DOHH2 (cell line): ENCODE measurements around the gene C2CD3.
"Not testable (repeated sequence)": the region's sequence is repeated elsewhere in the genome, so short reads cannot be mapped to it uniquely, and the experiment has no call there.

Source experiments
- H3F3A ChIP-seq: fragments of 200-600 bp; sonication (generic), shearing (Covaris generic); 2 replicates; pipeline ENCODE4 v1.6.0; 2016; ENCODE audit warnings: antibody characterized with exemption, mild to moderate bottlenecking; ENCODE audit not compliant: control insufficient read depth, insufficient read depth
- H3K27ac ChIP-seq: fragments of 200-600 bp; sonication (generic); 2 replicates; pipeline ENCODE4 v1.5.1; 2014; ENCODE audit warnings: low read depth, mild to moderate bottlenecking, low read length, moderate library complexity
- H3K27me3 ChIP-seq: fragments of 200-600 bp; sonication (generic); 2 replicates; pipeline ENCODE4 v1.6.1; 2014; ENCODE audit warnings: mild to moderate bottlenecking, low read length, mixed read lengths; ENCODE audit not compliant: control insufficient read depth
- H3K36me3 ChIP-seq: fragments of 200-600 bp; sonication (generic); 2 replicates; pipeline ENCODE4 v1.6.1; 2014; ENCODE audit warnings: mild to moderate bottlenecking, low read length, moderate library complexity, mixed read lengths; ENCODE audit not compliant: control insufficient read depth
- H3K4me1 ChIP-seq: fragments of 200-600 bp; sonication (generic); 2 replicates; pipeline ENCODE4 v1.6.1; 2014; ENCODE audit warnings: mild to moderate bottlenecking, low read length, mixed read lengths; ENCODE audit not compliant: control insufficient read depth
- H3K4me2 ChIP-seq: fragments of 200-600 bp; sonication (generic); 2 replicates; pipeline ENCODE4 v1.6.0; 2014; ENCODE audit warnings: mild to moderate bottlenecking, low read length, moderate library complexity
- H3K4me3 ChIP-seq: fragments of 200-600 bp; sonication (generic); 2 replicates; pipeline ENCODE4 v1.5.1; 2014; ENCODE audit warnings: mild to moderate bottlenecking, low read length, mixed read lengths
- H3K79me2 ChIP-seq: fragments of 200-600 bp; sonication (generic); 2 replicates; pipeline ENCODE4 v1.6.1; 2014; ENCODE audit warnings: mild to moderate bottlenecking, low read length, mixed read lengths; ENCODE audit not compliant: control insufficient read depth
- H3K9me2 ChIP-seq: fragments of 200-600 bp; sonication (generic); replicated peaks from 2 replicates; pipeline ENCODE4 v1.6.1; 2014; ENCODE audit warnings: mild to moderate bottlenecking, low read length, mixed read lengths; ENCODE audit not compliant: control insufficient read depth
- H3K9me3 ChIP-seq: fragments of 200-600 bp; sonication (generic); 2 replicates; pipeline ENCODE4 v1.6.1; 2014; ENCODE audit warnings: antibody characterized with exemption, low read length, mixed read lengths; ENCODE audit not compliant: control insufficient read depth, insufficient read depth
- H4K20me1 ChIP-seq: fragments of 200-600 bp; sonication (generic); 2 replicates; pipeline ENCODE4 v1.6.0; 2014; ENCODE audit warnings: low read depth, mild to moderate bottlenecking, antibody characterized with exemption, low read length, moderate library complexity; ENCODE audit not compliant: control insufficient read depth, insufficient read depth
- CTCF ChIP-seq: fragments of 200-600 bp; sonication (generic); IDR thresholded peaks from one replicate; pipeline ENCODE4 v1.5.1; 2014; ENCODE audit warnings: antibody characterized with exemption, mild to moderate bottlenecking, low read depth, low read length; ENCODE audit not compliant: poor library complexity, severe bottlenecking
- EZH2phosphoT487 ChIP-seq: fragments of 200-600 bp; sonication (generic); IDR thresholded peaks from 2 replicates; pipeline ENCODE4 v1.6.1; 2017; ENCODE audit warnings: borderline replicate concordance, mild to moderate bottlenecking, antibody characterized with exemption, low read length, moderate library complexity, mixed read lengths

Gene C2CD3

GRCh38 chr11:74086242-74086884 lies 84.4 kb downstream of the C2CD3 start:
- H3K9me2 ChIP-seq: no peaks in the 10 kb centered on the region
- H3K79me2 ChIP-seq: no peaks in the 10 kb centered on the region
- no peaks in the 10 kb centered on the region for H3F3A ChIP-seq
- peaks cover 71% of the 10 kb centered on the region for H3K36me3 ChIP-seq
- no peaks in the 10 kb centered on the region for H3K27me3 ChIP-seq
- no peak overlapping the region for H3K27ac ChIP-seq
- no peaks in the 10 kb centered on the region for H3K9me3 ChIP-seq
- no peak overlapping the region for H3K4me2 ChIP-seq
- H4K20me1 ChIP-seq: no peaks in the 10 kb centered on the region
- H3K4me3 ChIP-seq: no peak overlapping the region
- no peak for TF ChIP-seq EZH2phosphoT487
- no peak for TF ChIP-seq CTCF
- H3K4me1 ChIP-seq: peaks cover 9% of the 10 kb centered on the region; the same call in 1 of the 2 replicates

- peaks cover 71% of the 10 kb centered on the region for H3K36me3 ChIP-seq
- H3K9me3 ChIP-seq: no peaks in the 10 kb centered on the region
- H3K4me3 ChIP-seq: no peak overlapping the region
- no peaks in the 10 kb centered on the region for H3K27me3 ChIP-seq
- no peak overlapping the region for H3K4me2 ChIP-seq
- no peaks in the 10 kb centered on the region for H3K9me2 ChIP-seq
- TF ChIP-seq CTCF (no peak), EZH2phosphoT487 (no peak)
- peaks cover 4% of the 10 kb centered on the region; the same call in 1 of the 2 replicates for H3K4me1 ChIP-seq
- H3F3A ChIP-seq: no peaks in the 10 kb centered on the region
- no peaks in the 10 kb centered on the region for H3K79me2 ChIP-seq
- no peaks in the 10 kb centered on the region for H4K20me1 ChIP-seq
- H3K27ac ChIP-seq: no peak overlapping the region
These were observed 85.3 kb downstream of the C2CD3 start for GRCh38 chr11:74085542-74085892.

GRCh38 chr11:74084796-74085541 lies 85.8 kb downstream of the C2CD3 start:
- H3K36me3 ChIP-seq: peaks cover 65% of the 10 kb centered on the region
- no peaks in the 10 kb centered on the region for H3K79me2 ChIP-seq
- peaks cover 4% of the 10 kb centered on the region; the same call in 1 of the 2 replicates for H3K4me1 ChIP-seq
- no peak overlapping the region for H3K4me3 ChIP-seq
- no peak overlapping the region for H3K27ac ChIP-seq
- no peak overlapping the region for H3K4me2 ChIP-seq
- no peaks in the 10 kb centered on the region for H3K9me2 ChIP-seq
- no peaks in the 10 kb centered on the region for H3K27me3 ChIP-seq
- no peaks in the 10 kb centered on the region for H3K9me3 ChIP-seq
- H4K20me1 ChIP-seq: no peaks in the 10 kb centered on the region
- no peaks in the 10 kb centered on the region for H3F3A ChIP-seq
- TF ChIP-seq CTCF: no peak
- TF ChIP-seq EZH2phosphoT487: no peak

- not testable (repeated sequence) for H3K4me2 ChIP-seq, H3K27me3 ChIP-seq, H3K9me2 ChIP-seq, H3K4me3 ChIP-seq, H3K27ac ChIP-seq, H3F3A ChIP-seq, H4K20me1 ChIP-seq, H3K4me1 ChIP-seq, H3K9me3 ChIP-seq, H3K79me2 ChIP-seq
- peaks cover 55% of the 10 kb centered on the region for H3K36me3 ChIP-seq
These were observed 86.9 kb downstream of the C2CD3 start for GRCh38 chr11:74083927-74084326.
